Measurements from ENCODE around the gene CRYBA1.
"Not testable (repeated sequence)": the region's sequence is repeated elsewhere in the genome, so short reads cannot be mapped to it uniquely, and the experiment has no call there.

CRYBA1 gene

DNA sequence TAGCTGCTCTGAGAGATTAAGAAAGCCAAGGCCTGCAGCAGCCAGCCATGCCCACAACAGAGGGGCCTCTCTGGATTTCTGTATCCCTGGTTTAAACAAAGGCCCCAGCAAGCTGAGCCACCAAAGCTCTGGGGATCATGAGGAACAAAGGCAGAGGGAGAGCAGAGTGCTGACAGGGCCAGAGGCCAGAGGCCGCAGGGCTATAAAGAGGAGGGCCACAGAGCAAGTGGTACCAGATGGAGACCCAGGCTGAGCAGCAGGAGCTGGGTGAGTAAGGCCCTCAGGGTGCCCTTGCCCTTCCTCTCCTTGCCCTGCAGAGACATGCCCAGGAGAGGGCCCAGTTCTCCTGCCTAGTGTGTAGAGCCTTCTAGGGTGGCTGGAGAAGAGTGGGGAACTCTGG, at the start of gene CRYBA1:
Gene CRYBA1 (plus strand): TSS at position 232 of the 400 bp plus-strand sequence. CDS start 5 bp downstream, at position 237.
- DNase-seq, result no peak

- DNase-seq, result no peak
Measured at GRCh38 chr17:29197516-29198272, 49.0 kb upstream of the CRYBA1 start.

- DNase-seq, result not testable (repeated sequence)
Measured at GRCh38 chr17:29204068-29204804, 42.4 kb upstream of the CRYBA1 start.

DNA sequence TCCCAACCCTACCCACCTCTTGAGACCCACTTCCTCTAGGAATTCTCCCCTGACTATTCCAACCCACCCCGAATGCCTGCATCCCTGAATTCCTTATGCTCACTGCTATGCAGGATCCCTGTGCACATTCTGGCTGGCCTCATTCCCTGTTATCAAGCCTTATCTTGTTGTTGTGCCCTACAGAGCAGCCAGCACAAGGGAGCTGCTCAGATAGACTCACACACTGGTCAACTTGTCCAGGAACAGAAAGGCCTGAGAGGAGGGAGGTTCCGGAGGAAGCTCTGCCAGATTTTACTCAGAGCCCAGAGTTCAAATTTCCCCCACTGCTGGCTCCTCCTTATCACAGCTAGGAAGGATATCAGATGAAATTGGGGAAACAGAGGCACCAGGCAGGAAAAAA, 41.6 kb upstream of the CRYBA1 start:
- no peak for DNase-seq

DNA sequence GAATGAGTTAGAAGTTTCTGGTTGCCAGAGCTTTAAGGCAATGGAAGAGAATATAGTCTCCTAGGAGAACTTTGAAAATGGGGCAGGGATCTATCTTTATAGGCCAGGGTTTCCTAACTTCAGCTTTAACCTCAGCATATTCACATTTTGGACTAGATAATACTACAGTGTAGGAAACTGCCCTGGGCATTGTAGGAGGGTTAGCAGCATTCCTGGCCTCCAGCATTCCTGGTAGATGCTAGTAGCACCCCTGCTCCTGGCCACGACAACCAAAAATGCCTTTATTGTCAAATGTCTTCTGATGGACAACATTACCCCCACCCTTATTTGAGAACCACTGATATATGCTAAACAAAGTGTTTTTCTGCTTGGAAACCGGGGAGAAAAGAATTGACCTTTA, 38.7 kb upstream of the CRYBA1 start:
- no peak for DNase-seq

GRCh38 chr17:29209073-29209472, 37.6 kb upstream of the CRYBA1 start:
- no peak for DNase-seq

DNA sequence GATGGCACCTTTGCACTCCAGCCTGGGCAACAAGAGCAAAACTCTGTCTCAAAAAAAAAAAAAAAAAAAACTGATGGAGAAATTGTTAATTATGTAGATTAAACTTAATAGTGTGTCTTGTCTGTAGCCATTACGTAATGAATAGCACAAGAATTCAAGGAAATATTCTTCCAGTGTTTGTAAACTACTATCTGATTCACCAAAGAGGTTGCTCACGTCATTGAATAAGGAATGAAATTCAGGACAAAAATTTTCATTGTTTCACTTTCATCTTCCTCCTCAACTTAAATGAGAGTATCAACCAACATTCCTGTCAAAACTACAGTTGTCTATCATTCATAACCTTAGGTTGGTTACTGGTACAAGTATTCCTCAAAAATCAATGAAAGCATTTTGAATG, 35.8 kb upstream of the CRYBA1 start:
- no peak for DNase-seq

DNA sequence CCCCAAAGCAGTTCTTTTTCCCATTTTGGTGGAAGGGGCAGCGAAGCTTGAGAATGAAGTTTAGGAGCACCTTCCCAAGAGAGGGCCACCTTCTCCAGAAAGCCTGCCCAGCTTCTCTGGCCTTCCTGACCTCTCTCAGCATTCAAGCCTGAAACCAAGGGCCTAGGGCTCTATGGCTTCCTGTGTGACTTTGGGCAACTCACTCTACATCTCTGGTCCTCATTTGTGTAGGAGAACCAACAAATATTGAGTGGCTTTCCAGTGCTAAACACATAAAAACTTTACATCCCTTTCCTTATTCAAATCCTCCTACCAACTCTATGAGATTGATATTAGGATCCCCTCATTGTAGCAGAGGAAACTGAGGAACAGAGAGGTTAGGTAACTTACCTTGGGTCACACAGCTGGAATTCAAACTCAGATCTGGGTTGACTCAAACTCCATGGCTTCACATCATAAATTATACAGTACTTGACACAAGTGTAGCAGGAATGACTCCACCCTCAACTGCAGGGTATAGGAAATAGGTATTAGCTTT, 34.5 kb upstream of the CRYBA1 start:
- DNase-seq, result no peak

GRCh38 chr17:29212681-29213121, 34.0 kb upstream of the CRYBA1 start:
- DNase-seq, result no peak

DNA sequence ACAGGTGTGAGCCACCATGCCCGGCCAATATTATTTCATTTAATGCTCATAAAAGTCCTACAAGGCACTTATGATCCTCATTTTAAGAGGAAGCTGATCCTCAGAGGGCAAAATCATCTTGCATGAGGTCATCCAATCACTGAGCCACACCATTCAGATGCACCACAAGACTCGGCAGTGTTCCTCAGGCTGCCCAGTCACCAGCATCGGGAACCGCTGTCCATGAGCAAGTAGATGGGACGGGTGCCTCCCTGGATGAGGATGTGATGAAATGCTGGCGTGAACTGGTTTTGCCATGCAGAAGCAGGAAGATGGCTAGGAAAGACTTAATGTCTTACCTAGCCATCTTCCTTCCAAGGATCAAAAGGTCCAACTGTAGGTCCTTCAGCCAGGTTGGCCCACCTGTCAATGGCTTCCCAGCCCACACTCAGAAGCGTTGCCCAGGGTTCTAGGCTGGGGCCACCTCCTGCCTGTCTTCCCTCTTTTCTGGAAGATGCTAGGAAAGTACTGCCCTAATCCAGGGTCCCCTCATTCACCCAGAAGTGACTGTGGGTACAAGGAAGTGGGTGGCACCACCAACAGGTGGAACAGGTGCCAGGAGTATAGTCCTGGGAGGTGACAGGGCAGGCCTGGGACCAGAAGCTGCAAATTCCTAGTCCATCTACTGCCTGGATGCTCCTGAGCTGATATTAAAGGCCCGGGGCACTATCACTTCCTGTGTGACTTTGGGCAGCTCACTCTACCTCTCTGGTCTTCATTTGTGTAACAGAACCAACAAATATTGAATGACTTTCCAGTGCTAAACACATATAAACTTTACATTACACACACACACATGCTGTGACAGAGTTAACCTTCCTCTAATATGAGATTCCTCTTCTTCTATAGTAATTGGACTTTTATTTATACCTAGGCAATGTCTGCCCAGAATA, 32.2 kb upstream of the CRYBA1 start:
- no peak for DNase-seq

DNA sequence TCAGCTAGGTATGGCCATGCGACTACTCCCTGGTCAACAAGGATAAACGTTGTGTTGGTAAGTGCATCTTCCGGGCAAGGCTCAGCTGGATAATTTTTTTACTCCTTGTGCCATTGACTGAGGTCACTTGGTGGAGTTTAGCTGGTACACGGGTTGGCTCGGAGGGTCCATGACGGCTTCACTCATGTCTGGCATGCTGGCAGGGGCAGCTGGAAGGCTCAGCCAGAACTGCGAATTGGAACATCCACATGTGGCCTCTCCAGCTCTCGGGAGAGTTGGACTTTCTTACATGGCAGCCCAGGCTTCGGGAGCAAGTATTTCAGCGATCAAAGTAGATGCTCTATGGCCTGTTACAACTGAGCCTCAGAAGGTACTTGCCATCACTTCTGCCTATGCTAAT, 31.5 kb upstream of the CRYBA1 start:
- DNase-seq, result no peak

DNA sequence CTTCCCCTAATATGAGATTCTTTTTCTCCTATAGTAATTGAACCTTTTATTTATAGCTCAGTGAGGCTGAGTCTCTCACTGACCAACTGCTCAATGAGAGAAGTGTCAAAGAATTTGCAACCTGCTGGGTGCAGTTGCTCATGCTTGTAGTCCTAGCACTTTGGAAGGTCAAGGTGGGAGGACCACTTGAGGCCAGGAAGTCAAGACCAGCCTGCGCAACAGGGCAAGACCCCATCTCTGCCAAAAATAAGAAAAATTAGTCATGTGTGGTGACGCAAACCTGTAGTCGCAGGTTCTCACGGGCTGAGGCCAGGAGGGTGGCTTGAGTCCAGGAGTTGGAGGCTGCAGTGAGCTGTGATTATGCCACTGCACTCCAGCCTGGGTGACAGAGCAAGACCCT, 30.9 kb upstream of the CRYBA1 start:
- no peak for DNase-seq

DNA sequence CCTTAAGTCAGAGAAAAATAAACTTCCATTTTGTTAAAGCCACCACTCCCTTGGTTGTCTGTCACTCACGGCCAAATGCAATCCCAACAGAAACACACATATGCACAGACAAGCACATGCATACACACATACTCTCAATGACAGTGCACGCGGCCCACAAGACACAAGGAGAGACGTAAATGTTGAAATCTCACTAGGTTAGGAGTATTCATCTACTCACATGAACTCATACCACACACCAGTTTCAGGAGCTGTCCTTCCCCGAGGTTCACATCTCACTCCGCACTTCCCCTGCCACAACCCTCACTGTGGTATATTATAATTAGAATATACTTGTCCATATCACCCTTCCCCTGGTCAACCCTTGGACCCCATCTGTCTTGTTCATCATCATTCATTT, 30.5 kb upstream of the CRYBA1 start:
- DNase-seq, result no peak

GRCh38 chr17:29216856-29217255, 29.8 kb upstream of the CRYBA1 start:
- DNase-seq, result no peak

DNA sequence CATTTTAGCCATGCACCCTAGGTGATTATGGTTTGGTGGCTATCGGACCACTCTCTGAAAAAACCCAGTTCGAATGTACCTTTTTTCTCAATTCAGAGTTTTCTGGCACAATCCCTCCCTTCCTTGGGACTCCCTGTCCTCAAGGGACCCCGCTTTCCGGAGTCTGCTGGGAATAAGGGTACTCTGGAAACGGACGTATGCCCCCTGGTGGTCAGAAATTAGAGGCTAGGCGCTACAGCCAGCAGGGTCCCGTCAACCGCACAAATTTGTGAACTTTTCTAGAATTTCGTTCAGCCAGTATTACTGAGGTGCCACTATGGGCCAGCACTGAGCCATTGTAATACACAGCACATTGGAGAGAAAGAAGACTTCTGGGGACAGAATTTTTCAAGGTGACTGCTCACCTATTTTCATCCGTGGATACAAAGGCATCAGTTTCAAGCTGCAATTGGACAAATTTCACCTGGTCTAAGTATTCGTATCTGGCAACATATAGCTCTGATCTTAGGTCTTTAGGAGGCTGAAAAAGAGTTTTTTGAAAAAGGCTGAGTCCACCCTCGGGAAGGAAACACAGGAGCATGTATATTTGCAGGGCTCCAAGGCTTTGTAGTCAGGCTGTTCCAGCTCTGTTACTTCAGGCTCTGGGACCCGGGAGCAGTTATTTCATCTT, 27.1 kb upstream of the CRYBA1 start:
- DNase-seq, result peak; percentile 84

DNA sequence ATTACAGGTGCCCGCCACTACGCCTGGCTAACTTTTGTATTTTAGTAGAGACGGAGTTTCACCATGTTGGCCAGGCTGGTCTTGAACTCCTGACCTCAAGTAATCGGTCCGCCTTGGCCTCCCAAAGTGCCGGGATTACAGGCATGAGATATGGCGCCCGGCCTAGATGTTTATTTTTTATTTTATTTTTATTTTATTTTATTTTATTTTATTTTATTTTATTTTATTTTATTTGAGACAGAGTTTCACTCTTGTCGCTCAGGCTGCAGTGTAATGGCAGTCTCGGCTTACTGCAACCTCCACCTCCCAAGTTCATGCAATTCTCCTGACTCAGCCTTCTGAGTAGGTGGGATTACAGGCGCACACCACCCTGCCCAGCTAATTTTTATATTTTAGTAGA, 25.3 kb upstream of the CRYBA1 start:
- not testable (repeated sequence) for DNase-seq

DNA sequence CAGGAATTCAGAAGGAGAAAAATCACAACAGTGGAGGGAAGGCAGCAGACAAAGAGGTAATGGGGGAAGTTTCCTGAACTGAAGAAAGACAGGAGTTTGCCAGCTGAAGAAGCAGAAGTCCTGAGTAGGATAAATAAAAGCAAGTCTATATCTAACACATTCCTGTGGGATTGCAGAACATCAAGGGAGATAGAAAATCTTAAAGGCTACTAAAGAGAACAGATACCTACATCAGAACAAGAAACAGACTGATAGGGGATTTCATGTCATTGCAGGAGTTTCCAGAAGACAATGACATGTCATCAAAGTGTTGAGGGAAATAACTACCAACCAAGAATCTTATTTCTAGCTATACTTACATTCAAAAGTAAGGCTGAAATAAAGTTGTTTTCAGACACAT, 21.3 kb upstream of the CRYBA1 start:
- no peak for DNase-seq

GRCh38 chr17:29233301-29233700, 13.4 kb upstream of the CRYBA1 start:
- DNase-seq, result no peak

DNA sequence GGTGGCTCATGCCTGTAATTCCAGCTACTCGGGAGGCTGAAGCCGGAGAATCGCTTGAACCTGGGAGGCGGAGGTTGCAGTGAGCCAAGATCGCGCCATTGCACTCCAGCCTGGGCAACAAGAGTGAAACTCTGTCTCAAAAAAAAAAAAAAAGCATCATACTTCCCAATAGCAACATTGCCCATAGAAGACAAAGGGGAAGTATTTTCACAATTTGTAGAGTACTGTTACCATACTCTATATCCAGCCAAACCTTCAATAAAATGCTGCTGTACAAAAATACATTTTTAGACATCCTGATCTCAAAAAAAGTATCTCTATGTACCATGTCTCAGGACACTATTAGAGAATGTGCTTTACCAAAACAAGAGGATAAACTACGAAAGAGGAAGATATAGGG, 11.7 kb upstream of the CRYBA1 start:
- not testable (repeated sequence) for DNase-seq

DNA sequence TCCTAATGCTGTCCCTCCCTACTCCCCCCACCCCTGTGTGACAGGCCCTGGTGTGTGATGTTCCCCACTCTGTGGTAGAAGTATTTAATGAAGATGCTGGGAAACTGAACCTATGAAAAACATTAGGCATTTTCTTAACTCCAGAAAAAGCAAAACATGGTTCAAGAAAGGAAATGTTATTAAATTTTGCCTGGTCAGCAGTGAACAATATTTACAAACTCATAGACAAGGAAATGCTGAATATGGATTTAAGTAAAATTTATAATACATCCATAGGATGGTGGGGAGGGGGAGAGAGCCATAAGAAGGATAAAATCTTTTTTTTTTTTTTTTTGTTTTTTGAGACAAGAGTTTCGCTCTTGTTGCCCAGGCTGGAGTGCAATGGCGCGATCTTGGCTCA, 10.8 kb upstream of the CRYBA1 start:
- no peak for DNase-seq

GRCh38 chr17:29237476-29238132, 9.1 kb upstream of the CRYBA1 start:
- no peak for DNase-seq

All from 8988T (cell line).